GM18873 (cell line): ENCODE data around the gene BCL2L13.

ENCODE experiments used
- ATAC-seq: cut with Tn5 transposase; IDR thresholded peaks from one replicate; pipeline ENCODE4 v1.9.1; 2021; ENCODE audit warnings: mild to moderate bottlenecking, moderate library complexity, moderate number of reproducible peaks; ENCODE audit not compliant: unreplicated experiment, low FRiP score

BCL2L13 gene, protein sequence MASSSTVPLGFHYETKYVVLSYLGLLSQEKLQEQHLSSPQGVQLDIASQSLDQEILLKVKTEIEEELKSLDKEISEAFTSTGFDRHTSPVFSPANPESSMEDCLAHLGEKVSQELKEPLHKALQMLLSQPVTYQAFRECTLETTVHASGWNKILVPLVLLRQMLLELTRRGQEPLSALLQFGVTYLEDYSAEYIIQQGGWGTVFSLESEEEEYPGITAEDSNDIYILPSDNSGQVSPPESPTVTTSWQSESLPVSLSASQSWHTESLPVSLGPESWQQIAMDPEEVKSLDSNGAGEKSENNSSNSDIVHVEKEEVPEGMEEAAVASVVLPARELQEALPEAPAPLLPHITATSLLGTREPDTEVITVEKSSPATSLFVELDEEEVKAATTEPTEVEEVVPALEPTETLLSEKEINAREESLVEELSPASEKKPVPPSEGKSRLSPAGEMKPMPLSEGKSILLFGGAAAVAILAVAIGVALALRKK

DNA sequence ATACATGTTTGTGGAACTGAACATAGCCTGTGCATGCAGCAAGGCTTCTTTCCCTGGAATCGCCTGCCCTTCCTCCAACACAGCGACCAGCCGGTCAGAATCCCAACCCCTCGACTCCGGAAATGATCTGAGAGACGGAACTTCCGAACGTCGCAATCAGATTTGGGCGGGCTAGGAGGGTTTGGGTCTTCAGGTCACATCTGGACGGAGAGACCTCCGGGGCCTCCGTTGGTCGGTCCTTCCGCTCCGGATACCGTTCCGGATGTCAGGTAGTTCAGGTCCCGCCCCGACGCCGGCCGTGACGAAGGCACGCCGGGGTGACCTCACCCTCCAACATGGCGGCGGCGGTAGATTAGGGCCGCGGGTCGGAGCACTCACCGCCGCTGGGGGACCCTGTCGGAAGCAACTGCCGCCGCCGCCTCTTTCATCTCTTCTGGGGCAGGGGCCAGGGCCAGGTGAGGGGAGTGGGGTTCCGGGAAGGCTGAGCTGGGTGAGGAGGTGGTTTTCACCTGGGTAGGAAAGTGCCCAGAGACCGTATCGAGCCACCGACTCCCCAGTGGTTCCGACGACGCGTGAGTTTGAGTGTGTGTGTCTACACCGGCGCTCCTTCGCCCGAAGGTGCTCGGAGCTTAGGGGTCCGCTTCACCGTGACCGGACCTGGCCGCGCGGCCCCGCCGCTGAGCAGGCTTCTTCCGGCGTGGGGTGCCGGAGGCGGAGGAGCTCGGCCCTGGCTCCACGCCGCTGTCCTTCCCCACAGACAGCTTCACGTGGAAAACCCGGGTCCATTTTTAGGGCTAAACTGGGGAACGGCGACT lies at the start of gene BCL2L13:
Gene BCL2L13 (plus strand): TSS at position 326 of the 815 bp plus-strand sequence. CDS start 16,955 bp downstream, outside the sequence.
- peak; percentile 70 for ATAC-seq

DNA sequence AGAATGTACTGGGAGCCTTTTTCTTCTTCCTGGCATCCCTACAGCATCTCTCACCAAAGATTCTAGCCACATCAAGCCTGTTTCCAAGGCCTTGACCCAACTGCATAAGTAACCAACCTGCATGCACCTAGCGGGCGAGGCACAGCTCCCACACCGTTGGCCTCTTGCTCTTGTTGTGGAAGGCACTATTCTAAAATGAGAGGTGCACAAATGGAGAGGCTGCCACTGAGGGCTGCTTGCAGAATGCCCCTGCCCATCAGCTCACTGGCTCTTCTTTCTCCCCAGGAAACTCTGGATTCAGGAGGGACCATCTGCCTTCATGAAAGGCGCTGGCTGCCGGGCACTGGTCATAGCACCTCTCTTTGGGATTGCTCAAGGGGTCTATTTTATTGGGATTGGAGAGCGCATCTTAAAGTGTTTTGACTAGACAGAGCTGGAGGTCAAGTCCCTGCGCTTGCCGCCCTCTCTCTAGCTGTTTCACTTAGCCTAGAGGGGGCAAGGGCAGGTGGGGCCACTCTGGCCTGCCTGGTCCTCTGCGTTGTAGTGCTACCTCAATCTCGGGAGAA lies 48.7 kb upstream of the BCL2L13 start:
- ATAC-seq = no peak

DNA sequence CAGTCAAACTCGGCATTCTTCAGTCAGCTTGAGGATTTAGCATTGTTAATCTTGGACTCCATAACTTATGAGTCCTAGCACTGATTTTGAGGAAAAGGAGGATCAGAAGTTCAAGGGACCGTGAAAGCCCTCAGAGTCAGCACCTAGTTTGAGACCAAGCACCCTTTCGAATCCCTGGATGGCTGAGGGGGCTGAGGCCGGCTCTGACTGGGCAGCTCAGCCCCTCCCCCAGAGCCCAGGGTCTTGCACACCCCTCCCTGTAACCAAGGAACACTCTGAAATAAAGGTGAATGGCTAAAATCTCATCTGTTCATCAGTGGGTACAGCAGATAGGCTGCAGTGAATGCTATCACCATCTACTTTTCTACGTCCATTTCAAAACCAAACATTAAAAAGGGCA lies 48.0 kb upstream of the BCL2L13 start:
- ATAC-seq = no peak

DNA sequence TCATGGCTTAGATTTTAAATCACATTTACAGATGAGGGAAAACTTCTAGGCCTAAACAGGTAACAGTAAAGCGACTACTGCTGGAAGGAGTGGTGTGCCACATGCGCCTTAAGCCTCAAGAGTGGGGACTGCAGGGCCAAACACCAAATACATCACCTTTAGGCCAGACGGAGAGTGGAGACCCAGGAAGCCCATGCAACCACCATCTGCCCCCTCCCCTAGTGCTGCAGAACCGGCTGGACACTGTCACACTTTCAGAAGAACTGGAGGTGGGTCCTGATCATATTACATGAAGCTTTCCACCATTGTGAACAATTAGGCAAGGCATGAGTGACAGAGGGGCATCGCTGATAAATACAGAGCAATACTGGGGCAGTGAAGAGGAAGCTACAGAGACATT lies 46.4 kb upstream of the BCL2L13 start:
- no peak for ATAC-seq

DNA sequence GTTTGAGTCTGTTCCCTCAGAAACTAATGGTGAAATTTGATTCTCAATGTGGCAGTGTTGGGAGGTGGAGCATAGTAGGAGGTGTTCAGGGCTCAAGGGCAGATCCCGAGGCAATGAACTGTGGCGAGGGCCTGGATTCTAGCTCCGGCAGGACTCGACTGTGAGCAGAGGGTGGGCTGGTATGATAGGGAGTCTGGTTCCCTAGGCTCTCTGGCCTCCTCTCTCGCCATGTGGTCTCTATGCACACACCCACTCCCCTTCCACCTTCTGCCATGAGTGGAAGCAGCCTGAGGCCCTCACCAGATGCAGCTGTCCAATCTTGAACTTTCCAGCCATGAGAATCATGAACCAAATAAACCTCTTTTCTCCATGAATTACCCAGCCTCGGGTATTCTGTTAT lies 42.3 kb upstream of the BCL2L13 start:
- no peak for ATAC-seq

DNA sequence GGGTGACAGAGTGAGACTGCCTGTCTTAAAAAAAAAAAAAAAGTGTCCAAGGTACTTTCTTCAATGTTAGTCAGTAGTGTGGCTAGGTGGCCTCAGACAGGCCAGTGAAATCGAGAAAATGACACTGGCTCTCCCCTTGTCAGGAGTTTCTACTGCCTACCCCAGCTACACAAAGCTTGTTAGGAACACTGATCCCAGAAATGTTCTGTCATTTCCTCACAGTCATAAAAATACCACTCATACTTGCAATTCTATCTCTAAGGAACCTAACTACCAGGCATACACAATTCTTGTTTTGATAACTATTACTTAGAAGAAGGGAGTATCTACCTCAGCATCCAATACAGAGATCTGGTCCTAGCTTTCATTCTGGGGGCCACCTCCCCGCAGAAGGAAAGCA lies 41.3 kb upstream of the BCL2L13 start:
- ATAC-seq = no peak

DNA sequence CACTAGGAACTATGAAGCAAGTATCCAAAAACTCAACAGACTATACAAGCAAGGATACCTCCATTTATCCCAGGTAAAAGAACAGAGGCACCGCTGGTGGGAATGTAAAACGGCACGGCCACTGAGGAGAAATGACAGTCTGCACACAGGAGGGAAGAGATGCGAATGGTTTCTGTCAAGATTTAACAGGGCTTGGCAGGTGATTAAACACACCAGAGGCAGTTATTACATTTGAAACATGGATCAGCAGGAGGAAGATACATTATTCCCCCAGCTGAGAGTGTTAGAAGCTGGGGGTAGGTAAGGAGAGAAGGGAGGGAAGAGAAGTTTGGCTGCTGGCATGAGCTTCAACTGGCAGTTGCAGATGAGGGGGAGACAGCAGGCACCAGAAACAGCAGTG lies 40.2 kb upstream of the BCL2L13 start:
- ATAC-seq = no peak

DNA sequence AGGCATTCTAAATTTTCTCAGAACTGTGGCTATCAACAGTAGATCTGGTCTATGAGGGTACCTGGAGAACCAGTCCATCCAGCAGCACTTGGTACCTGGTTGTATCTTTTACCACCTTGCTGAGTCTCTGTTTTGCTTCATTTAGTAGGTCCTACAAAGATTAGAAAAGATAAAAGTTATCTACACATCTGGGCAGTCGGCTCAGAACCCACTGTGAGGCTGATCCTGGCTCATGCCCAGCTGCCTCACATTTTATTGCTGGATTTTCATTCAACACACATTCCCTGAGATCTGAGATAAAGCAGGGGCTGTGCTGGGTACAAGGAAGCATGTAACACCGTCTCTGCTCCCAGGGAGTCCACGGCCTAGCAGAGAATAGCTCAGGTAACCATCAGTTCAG lies 37.5 kb upstream of the BCL2L13 start:
- no peak for ATAC-seq

DNA sequence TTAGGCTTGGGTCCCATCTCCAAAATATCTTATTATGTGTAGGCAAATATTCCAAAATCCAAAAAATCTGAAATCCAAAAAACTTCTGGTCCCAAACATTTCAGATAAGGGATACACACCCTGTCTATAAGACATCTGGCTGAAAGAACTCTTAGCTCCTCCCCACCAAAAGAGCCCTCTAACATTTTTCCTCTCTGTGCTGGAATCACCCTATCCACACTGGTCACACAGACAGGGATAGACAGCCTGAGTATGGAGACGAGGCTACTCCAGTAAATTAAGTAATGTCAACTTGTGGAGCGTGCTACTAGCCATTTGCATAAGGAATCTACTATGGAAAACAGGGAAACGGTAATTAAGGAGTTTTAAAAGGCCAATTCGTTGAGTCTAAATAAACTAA lies 34.9 kb upstream of the BCL2L13 start:
- no peak for ATAC-seq

DNA sequence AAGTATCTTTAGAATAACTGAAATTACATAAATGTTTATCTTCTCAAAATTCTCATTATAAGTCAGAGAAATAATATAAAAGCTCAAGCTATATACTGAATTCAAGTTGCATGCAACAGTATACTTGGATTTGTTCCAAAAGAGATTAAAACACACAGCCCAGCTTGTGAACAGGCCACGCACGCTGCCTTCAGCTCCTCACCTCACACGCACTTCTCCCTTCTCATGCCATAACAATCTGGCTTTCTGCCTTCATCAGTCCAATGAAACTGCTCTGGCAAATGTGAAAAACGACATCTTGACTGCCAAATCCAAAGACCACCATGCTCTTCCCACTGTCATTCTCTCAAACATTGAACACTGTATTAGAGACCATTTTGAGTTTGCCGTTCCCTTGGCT lies 32.1 kb upstream of the BCL2L13 start:
- no peak for ATAC-seq

DNA sequence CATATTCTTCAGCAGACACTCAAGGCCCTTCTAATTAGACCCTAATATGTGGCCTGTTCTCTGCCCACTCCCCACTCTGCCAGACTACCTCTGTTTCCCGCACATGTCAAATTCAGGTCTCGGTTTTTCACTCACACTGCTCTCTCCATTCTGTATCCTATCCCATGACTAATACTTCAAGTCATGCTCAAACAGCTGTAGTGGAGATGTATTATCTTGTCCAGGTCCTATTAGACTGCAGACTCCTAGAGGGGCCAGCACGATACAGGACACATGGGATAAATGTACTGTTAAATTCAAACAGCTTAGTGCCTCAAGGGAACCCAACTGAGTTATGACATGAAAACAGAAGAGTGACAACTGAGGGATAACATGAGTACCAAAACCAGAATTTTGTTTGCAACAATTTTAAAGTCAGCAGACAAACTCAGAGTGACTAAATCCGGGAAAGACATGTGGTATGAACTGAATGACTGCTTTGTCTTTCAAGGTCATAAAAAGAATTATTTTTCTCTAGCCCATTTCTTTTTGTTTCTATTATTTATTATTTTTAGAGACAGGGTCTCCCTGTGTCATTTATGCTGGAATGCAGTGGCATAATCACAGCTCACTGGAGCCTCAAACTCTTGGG lies 30.6 kb upstream of the BCL2L13 start:
- ATAC-seq = no peak

DNA sequence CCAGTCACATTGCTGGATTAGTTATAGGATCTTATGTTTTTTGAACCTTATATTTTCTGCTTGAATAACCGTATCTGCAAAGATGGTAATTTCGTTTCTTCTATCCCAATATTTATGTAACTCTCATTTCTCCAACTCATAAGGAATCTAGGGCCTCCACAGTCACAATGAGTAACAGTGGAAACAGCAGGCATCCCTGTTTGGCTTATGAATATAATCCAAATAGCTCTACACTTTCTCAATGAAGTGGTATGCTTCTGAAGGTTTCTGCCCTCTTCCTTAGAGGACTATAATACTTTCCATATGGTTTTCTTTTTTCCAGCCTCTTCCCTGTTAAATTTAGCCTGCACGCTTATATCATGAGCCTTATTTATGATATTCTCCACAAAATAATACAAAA lies 26.5 kb upstream of the BCL2L13 start:
- no peak for ATAC-seq

DNA sequence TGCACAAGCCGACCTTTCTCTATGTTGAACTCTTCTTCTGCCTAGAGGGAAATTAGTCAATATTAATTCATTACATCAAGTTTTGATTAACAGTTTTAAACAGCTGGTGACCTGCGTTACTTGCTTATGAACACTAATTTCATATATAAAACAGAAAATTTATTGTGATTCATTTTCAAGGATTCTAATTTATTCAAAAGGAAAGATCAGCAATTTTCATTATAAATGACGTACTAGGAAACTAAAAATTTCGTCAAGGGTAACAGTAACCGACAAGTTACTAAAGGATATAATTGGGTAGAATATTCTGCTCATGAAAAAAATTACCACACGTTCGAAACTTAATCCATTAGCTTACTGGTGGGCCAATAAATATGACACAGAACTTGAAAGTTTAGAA lies 25.3 kb upstream of the BCL2L13 start:
- ATAC-seq = no peak

DNA sequence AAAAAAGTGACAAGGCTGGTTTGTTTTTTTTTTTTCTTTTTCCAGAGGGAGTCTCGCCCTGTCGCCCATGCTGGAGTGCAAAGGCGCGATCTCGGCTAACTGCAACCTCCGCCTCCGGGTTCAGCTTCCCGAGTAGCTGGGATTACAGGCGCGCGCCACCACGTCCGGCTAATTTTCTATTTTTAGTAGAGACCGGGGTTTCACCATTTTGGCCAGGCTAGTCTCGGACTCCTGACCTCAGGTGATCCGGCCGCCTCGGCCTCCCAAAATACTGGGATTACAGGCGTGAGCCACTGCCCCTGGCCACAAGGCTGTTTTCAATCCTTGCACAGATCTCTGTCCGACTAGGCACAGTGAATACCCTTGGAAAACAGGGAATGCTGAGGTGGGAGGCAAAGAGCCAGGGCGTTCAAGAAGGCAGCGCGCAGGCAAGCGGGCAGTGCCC lies 10.6 kb upstream of the BCL2L13 start:
- no peak for ATAC-seq

DNA sequence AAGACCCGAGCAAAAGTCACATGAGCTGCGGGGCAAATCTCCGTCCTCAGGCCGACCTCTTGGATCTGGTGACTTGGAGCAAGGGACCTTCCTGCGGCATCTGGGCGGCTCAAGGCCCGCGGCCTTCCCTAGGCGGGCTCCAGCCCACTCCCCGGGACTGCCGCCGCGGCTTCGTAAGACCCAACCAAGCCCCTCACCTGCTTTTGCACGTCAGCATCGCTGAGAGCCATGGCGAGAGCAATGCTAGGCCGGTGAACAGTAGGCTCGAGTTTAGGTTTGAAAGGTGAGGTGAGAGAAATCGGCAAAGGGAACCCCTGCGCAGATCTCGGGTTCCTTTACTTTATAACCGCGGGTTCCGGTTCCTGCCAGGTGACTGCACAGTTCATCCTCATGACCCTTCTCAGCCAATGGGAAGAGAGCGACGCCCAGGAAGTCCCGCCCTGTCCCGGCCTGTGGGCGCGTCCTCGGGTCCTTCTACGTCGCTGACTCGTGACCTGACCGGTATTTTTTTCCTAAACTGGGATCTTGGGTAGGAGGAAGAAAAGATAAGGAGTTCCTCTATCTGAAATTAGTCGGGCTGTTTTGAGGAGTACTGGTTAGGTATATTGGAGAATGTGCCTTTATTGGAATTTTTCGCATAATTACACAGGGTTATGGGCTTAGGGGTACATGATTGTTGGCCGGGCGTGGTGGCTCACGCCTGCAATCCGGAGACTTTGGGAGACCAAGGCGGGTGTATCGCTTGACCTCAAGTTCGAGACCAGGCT lies 10.0 kb upstream of the BCL2L13 start, which contains the start of gene ATP6V1E1:
Gene ATP6V1E1 (minus strand): TSS at position 344 of the 767 bp plus-strand sequence. CDS start 114 bp downstream, at position 230.
- peak; percentile 95 for ATAC-seq

DNA sequence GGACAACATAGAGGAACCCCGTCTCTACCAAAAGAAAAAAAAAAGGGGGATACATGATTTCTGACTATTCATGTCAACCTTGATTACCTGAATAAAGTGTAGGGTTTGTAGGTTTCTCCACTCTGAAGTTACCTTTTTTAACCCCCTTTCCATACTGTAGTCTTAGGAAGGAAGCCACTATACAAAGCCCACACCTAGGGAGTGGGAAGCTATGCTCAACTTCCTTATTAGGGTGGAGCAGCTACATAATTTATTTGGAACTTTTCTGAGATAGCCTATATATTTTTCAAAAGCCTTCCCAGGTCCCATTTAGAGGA lies 9.4 kb upstream of the BCL2L13 start:
- no peak for ATAC-seq

DNA sequence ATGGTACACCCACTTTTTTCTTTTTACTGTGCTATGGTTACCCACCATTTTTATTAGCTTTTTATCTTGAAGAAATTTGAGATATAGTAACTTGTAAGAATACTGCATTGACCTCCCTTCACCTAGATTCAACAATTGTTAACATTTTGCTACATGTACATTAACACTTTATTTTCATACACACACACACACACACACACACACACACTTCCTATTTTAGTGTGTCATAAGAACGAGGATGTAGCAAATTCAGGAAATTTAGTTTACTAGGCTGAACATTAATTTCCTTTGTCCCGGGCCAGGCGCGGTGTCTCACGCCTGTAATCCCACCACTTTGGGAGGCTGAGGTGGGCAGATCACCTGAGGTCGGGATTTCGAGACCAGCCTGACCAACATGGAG lies 8.9 kb upstream of the BCL2L13 start:
- ATAC-seq = no peak

DNA sequence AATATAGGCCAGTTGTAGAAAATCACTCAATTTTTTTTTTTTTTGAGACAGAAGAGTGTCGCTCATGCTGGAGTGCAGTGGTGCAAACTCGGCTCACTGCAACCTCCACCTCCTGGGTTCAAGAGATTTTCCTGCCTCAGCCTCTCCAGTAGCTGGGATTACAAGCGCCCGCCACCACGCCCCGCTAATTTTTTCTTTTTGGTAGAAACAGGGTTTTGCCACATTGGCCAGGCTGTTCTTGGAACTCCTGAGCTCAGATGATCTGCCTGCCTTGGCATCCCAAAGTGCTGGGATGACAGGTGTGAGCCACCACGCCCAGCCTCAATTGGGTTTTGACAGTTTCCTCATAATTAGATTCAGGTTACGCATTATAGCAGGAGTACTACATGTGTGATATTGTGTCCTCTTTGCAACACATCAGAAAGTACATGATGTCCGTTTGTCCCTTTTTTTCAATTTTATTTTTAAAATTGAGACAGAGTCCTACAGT lies 7.4 kb upstream of the BCL2L13 start:
- ATAC-seq = no peak

DNA sequence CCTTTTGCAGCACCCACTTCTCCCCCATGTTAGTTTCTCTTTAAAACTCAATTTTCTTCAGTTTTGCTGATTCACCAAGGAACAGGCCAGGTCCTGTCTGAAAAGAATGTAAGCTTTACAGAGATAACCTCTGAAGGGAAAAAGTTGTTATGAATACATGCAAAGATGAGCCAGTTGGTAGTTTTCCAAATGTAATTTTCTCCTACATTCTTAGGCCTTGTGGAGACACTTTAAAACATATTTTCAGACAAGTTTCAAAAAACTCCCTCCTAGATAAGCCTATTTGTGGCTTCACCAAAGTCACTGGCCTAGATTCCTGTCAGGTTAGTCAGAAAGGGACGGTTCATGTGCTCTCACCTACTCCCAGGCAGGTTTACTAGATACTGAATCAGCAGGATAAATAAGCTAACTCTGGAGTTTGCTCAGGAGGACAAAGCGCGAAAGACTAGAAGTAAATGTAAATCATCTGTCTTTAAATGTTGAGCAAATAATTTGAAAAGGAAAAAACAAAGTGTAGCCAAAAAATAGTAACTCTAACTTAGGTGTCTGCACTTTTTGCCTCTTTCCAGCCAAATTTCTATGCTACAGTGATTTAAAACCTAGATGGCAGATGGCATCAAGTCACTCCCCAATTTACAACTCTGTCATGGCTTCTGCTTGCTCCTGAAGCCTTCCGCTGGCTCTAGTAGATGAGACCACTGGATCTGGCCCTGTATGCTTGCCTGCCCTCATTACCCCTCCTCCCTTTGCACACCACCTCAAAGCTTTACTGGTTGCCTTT lies 5.2 kb upstream of the BCL2L13 start:
- ATAC-seq = no peak
